ENCODE measurements around the gene NPHP4.

NPHP4 gene

DNA sequence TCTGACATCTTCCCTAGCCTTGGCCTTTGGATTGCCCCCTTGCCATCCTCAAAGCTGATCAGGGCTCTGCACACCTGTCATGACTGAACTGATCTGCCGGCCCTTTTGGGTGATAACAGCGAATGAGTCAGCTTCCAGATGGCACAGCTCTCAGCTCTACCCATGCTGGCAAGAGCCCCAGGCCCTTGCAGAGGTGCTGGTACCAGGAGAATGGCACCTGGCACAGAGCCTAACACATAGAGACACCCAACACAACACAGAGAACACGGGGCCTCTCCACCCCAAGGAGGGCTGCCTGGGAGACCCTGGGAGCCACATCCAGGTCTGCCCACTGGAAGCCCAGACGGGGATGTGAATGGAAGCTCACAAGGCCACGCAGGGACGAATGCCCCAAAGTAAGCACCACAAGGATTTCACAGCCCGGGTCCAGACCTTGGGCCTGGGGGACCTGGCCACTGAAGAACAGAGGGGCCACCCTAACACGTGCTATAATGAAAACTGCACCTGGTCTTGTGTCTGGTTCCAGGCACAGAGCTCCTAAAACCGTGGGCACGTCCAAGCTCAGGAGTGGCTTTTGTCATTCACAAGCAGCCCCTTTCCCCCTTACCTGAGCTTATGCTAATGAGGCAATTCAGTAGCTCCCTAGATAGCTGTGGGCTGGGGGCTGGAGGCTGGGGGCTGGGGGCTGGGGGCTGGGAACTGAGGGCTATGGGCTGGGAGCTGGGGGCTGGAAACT, 160.5 kb downstream of the NPHP4 start:
- no peak for DNase-seq (ENCODE audit: low spot score)

DNA sequence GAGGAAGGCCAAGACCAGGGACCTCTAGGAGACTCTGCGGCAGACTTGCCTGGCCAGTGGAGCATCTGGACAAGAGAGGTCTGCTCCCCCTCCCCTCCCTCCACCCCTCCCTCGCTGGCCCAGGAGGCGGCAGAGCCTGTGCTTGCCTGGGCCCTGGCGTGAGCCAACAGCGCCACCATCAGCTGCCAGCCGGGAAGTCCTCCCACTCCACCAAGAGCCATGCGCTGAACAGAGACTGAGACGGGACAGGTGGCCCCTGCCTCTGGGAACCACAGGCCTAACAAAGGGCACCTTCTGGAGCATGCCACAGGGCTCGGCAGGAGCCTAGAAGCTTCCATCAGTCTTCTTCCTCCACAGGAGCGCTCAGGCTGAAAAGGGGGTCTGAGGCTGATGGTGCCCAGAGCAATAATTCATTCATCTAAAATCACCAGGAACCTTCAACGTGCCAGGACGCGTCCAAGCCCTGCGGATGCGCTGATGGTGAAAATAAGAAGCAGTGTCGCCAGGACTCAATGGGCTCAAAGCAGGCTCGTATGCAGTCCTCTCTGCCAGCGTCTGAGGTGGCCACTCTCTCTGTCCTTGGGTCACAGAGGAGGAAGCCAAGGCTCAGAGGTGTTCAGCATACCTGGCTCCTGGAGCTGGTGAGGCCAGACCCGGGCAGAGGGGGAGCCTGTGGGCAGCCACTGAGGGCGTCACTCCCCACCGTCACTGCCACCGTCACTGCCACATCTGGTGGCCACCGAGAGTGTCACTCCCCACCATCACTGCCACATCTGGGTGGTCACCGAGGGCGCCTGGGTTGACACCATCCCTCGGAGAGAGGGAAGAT, 161.2 kb downstream of the NPHP4 start:
- no peak for DNase-seq (ENCODE audit: low spot score)

DNA sequence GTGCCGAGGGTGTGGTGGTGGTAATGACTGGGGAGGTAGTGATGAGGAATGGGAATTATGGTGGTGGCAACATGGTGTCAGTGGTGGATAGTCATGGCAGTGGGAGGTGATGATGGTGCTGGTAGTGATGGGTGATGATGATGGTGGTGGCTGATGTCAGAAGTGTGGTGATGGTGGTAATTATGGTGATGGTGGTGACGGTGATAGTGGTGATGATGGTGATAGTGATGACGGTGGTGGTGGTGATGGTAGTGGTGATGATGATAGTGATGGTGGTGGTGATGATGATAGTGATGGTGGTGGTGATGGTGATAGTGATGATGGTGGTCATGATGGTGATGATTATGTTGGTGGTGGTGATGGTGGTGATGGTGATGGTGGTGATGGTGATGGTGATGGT, 162.8 kb downstream of the NPHP4 start:
- DNase-seq (ENCODE audit: low spot score): no peak

DNA sequence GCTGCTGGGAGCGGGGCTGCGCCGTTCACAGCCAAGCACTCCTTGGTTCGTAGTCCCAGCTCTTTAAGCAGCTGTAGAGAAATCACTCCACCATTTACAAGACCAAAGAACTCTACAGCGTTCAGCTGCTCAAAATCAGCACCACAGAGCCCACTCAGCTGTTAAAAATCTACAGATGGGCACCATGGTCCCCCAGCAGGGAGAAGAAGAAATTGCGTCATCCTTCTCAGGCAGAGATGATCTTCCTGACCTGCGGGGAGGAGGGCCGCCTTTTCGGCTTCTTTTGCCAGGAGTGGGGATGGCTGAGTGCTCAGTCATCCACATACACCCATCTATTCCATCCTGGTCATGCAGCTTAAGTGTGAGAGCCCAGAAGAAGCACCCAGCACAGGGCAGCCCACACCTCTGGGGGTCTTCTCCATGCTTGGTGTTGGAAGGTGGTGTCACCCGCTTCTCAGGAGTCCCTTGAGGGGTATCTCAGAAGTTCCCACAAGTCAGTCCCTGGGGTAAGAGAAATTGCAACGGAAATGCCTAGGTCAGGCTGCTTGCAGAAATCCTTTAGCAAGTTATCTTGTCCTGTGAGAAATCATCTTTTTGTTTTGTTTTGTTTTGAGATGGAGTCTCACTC, 163.8 kb downstream of the NPHP4 start:
- no peak for DNase-seq (ENCODE audit: low spot score)

DNA sequence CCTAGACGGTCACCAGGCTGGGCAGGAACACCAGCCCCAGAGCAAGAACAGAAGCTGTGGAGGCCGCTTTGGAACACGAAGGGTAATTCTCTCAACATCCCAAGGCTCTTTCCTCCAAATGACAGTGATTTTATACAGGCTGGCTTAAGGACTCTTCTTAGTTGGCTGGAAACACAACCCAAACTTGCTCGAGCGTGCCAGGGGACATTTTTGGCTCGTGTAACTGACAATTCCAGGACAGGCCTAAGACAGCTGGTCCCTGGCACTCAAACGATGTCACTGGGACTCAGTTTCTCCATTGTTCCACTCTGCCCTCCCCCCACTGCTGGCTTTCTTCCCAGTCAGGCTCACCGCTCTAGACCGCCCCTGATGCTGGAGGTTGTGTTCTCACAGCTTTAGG, 164.7 kb downstream of the NPHP4 start:
- DNase-seq (ENCODE audit: low spot score): no peak

DNA sequence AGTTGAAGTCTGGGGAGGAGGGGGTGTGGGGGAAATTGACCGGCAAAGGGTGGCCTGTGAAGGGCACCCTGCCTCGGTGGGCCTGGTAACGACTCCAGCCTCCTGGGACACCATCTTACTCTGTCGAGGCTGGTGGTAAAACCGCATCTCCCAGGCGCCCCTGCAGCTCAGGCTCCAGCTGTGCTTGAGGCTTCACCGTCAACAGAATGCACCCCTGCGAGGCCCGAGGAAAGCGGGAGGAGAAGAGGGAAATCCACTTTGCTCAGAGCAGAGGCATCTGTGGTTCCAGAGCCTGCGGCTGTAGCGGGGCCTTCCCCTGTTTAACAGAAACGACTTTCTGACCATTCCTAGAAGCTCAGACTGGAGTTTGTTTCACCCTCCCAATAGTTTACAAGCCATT, 165.6 kb downstream of the NPHP4 start:
- DNase-seq (ENCODE audit: low spot score): no peak

DNA sequence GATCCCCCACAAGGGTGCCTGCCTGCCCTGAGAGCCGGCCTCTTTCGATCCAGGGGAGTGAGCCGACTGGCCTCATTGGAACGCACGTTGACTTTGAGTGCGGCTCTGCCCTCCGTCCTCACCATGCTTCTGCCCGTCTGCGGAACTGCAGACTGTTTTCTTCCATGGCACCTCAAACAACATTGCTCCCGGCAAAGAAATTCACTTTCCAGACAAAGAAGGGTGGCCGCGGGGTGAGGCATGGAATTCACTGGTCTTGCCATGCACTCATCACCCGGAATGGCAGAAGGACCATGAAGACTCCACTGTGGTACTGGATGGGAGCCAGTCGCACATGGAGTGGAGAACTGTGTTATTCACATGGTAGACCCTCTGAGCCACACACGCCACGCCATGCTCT, 169.5 kb downstream of the NPHP4 start:
- DNase-seq (ENCODE audit: low spot score): no peak

DNA sequence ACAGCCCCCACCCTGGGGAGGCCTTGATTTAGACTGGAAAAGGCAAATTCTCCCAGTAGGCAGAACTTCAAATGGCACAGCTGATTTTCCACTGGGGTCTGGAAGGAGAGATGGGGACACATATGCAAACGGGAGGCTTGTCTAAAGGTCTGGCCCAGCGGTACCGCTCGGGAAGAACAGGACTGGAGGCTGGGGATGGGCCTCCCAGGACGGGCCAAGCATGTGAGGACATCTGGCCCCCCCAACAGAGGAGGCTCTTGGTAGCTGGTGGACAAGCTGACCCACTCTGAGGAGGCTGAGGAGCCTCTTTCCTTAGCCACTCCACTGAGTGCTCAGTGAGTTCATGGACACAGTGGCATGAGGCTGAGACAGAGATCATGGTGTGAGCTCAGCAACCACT, 170.0 kb downstream of the NPHP4 start:
- DNase-seq (ENCODE audit: low spot score): no peak

DNA sequence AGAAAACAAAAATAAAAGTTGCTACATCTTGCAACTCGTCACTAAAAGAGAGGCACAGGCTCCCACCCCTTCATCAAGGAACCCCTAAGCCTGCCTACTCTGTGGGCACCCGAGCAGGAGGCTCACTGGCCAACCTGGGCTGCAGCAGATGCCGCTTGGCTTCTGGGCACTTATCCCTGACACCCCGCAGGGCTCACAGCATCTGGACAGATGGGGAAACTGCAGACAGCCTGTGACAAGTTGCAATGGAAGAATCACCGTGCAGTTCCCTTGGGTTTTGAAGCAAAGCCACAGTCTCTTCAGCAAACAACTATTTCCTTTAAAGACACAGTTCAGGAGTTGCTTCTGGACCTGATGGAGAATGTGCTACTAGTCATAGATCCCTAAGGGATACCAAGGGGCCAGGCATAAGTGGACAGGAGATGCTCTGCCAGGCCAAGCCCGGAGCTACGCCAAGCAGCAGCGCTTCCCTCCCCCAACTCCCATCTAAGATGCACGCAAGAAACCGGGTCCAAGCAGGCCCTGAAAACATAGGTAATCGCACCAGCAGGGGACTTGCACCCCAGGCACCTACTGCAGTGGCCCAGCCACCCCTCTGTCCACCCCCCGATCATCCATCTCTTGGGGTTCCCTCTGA, 170.6 kb downstream of the NPHP4 start:
- DNase-seq (ENCODE audit: low spot score): no peak

DNA sequence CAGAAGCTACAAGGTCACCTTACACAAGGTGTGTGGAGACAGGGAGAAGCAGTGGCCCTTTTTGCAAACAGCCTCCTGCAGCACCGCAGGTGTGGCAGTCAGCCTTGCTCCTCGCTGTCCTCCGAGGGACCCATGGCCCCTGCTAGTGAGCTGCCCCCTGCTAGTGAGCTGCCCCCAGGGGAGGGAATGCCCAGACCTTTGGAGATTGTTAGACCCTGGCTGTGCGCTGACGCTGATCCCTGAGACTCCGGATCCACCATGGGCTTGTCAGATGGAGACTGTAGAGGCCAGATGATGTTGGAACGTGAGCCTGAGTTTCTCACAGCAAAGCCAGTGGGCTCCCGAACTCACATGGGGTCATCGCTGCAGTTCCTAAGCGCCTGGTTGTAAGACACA, 172.2 kb downstream of the NPHP4 start:
- no peak for DNase-seq (ENCODE audit: low spot score)

DNA sequence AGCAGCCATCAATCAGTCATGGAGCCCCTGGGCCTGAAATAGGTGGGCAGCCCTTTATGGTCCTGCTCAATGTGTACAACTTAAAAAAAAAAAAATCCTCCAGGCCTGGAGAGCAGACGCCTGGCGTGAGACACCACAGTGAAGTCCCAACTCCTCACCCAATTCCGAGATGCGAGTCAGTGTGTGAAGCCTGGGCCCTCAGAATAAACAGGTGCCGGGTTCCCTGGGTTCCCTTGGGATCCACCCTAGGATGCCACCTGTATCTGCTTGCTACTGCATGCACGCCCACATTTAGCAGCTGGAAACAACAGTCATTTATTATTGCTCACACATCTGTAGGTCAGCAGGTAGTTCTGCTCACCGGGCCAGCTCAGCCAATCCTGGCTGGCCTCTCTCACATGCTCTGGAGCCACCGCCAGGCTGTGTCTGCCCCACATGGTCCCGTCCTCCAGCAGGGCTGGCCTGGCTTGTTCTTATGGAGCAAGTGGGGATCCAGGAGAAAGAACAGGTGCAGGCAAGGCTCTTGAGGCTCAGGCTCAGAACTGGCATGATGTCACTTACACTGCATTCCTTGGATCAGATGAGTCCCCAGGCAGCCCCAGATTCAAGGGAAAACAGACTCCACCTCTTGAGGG, 172.7 kb downstream of the NPHP4 start:
- DNase-seq (ENCODE audit: low spot score): no peak

DNA sequence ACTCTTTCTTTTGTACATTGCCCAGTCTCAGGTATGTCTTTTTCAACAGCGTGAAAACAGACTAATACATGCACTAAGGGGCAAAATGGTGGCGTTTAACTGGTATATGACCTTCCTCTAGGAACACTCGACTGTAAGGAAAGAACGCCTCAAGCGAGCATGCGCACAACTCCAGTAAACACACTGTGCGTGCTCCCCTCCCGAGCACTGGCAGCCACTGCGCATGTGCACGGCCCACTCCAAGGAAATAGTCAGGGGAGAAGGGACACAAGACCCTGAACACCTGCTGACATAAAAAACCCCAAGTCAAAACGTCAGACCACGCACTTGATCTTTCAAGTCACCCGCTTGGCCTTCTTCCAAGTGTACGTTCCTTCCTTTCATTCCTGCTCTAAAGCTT, 173.5 kb downstream of the NPHP4 start:
- no peak for DNase-seq (ENCODE audit: low spot score)

DNA sequence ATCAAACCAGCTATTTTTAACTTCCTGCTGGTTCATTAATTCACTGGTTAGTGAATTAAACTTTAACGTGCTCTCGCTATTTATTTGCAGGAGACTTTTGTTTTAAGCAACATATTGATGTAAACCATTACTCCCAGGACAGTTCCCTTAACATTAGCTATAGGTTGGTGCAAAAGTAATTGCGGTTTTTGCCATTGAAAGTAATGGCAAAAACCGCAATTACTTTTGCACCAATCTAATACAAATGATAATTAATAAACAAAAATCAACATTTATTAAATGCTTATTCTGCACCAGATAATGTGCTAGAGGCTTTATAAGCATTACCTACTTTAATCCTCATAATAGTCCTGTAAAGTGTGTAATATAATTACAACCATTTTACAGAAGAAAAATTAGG, 176.5 kb downstream of the NPHP4 start:
- DNase-seq (ENCODE audit: low spot score): no peak

DNA sequence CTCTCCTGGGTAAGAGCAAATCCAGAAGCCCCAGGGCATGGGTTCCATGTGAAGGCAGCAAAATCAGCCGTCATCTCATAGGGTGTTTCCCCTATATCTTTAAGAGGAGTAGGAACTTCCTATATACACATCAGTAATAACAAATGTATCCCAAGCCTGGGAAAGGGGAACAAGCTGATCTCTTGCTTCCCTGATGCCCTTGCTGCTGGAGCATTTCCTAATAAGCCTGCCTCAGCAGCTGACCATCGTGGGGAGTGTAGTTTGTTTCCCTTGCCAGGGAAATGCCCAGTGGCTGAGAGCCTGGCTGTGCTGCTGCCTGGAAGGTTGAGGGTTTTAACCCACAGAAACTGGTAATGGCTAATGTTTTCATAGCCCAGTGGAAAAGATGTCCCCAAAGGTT, 177.0 kb downstream of the NPHP4 start:
- no peak for DNase-seq (ENCODE audit: low spot score)

DNA sequence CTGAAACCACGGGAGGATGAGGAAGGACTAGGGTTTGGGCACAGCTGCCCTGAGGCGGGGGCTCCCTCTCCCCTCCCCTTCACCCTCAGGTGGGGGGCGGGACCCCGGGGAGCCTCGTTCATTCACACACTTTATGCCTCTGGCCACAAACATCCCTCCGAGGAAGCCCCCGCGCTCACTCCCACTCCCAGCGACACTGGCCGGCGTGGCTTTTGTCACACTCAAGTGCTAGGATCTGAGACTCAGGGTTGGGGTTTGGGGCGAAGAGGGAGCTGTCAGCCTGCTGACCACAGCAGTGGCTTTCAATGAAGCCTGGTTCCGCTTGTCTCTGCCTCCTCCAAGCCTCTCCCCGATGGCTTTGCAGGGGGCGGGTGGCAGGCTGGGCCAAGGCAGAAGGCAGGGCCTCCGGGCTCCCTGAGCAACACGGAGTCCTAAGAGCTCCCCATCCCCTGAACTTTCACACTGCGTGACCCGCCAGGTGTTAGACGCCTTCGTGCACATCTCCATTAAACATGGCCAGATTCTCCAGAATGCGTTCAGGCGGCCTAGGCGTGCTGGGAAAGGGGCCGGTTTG, 178.1 kb downstream of the NPHP4 start:
- DNase-seq (ENCODE audit: low spot score): no peak

DNA sequence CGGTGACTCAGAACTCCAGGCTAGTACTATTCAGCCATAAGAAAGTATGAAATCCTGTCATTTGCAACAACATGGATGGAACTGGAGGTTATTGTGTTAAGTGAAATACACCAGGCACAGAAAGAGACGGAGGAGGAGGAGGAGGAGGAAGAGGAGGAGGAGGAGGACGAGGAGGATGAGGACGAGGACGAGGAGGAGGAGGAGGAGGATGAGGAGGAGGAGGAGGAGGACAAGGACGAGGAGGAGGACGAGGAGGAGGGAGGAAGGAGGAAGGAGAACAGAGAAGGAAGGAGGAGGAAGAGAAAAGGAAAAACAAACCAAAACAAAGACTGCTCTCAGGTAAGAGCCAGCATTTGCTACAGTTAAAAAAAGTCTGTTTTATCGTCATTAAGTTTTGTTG, 178.7 kb downstream of the NPHP4 start:
- no peak for DNase-seq (ENCODE audit: low spot score)
